Measurements from ENCODE around the gene NEU2. TPM values are rescaled to one million over a fixed set of nuclear protein-coding genes. Genes with fewer than 3 reads are reported as not detected.
A peak's percentile ranks its signal among the peaks of the same experiment; 100 is the strongest.

The NEU2 gene
- total and polyA plus RNA-seq, 9 of the 15 experiments (the other 6 are each of a cell fraction or from before 2014, with no cell fraction given), result not detected

- TF ChIP-seq CREM (IDR thresholded peaks at IDR 0.05; ENCODE audit: low read depth) (no peak), POLR2AphosphoS5 (IDR thresholded peaks at IDR 0.05; ENCODE audit: control insufficient read depth, insufficient read depth, low read depth, low read length) (no peak), NFE2L1 (tag; IDR thresholded peaks at IDR 0.05; ENCODE audit: borderline replicate concordance, low read depth) (no peak), ZNF23 (CRISPR knock-in tag; IDR thresholded peaks at IDR 0.05) (no peak), EHMT2 (IDR thresholded peaks at IDR 0.05) (no peak)
Observed at GRCh38 chr2:233081232-233081730, 48.8 kb downstream of the NEU2 start (continued).

- Histone ChIP-seq H3K36me3 (ENCODE audit: control insufficient read depth, insufficient read depth, low read length) (no peaks in the 10 kb centered on the region), H3K9me3 (replicated peaks; ENCODE audit: control insufficient read depth, insufficient read depth, low read depth, low read length) (no peaks in the 10 kb centered on the region), H3K9me1 (ENCODE audit: control insufficient read depth, insufficient read depth, low read length) (no peaks in the 10 kb centered on the region), H3K9ac (ENCODE audit: insufficient read depth in 1 of 2, low read depth in 2 of 2, low read length in 2 of 2) (peak overlapping the region in 1 of 2 experiments; percentile 26; a peak in 2 of 4 replicates), H2AFZ (ENCODE audit: low read depth, low read length) (no peak overlapping the region), H3K79me2 (ENCODE audit: control insufficient read depth, insufficient read depth, low read length) (no peaks in the 10 kb centered on the region), H4K20me1 (replicated peaks; ENCODE audit: control insufficient read depth, insufficient read depth, low read length) (no peaks in the 10 kb centered on the region), H3K27me3 (ENCODE audit: control insufficient read depth in 2 of 2, insufficient read depth in 2 of 2, low read length in 2 of 2) (no peaks in the 10 kb centered on the region), H3K4me1 (replicated peaks in 1 of 2; ENCODE audit: control insufficient read depth in 2 of 2, insufficient read depth in 2 of 2, low read length in 2 of 2) (peaks cover 18 to 22% of the 10 kb centered on the region in 2 experiments), H3K4me3 (no peak overlapping the region), H3K4me2 (ENCODE audit: insufficient read depth, low read length) (no peak overlapping the region), H3K27ac (ENCODE audit: extremely low read depth, low read depth, low read length) (no peak overlapping the region)
- intact Hi-C loops (cut with micrococcal nuclease) (no loop called here), in situ Hi-C loops (cut with MboI) (no loop called here)
- ChIA-PET POLR2A (no interaction called here), CTCF (ENCODE audit: low intra/inter-chr PET ratio) (no interaction called here)
- WGBS (ENCODE audit: insufficient coverage, low coverage, missing lambda C conversion rate), result 81% methylated on average over 4 of the region's 13 CpGs
- FAIRE-seq, result no peak
- ATAC-seq, result no peak
- no peak for DNase-seq (ENCODE audit: extremely low read depth in 1 of 4, low spot score in 3 of 4)
- BruUV-seq (replicated peaks), result no TSS peak
- TF ChIP-seq NCOA6 (IDR thresholded peaks at IDR 0.05) (no peak), ETV6 (IDR thresholded peaks at IDR 0.05; ENCODE audit: borderline replicate concordance in 1 of 2, low read depth in 2 of 2, low read length in 1 of 2) (no peak), ETV6 (CRISPR knock-in tag; IDR thresholded peaks at IDR 0.05; ENCODE audit: borderline replicate concordance) (no peak), MYBL2 (IDR thresholded peaks at IDR 0.05; ENCODE audit: low read depth) (no peak), MYBL2 (CRISPR knock-in tag; IDR thresholded peaks at IDR 0.05; ENCODE audit: borderline replicate concordance) (no peak), SPI1 (IDR thresholded peaks at IDR 0.05; ENCODE audit: borderline replicate concordance, low read depth, low read length) (no peak), ATF1 (CRISPR knock-in tag; IDR thresholded peaks at IDR 0.05) (no peak), ATF1 (tag; IDR thresholded peaks at IDR 0.05) (no peak), ZBTB1 (CRISPR knock-in tag; IDR thresholded peaks at IDR 0.05; ENCODE audit: borderline replicate concordance, low read depth) (no peak), FOSL1 (tag; conservative IDR thresholded peaks at IDR 0.05) (no peak), TAF7 (tag; IDR thresholded peaks at IDR 0.05) (no peak), ATF2 (CRISPR knock-in tag; IDR thresholded peaks at IDR 0.05) (no peak), POLR2H (tag; IDR thresholded peaks at IDR 0.05; ENCODE audit: low read depth) (no peak)
Observed at GRCh38 chr2:233081731-233082221, 49.3 kb downstream of the NEU2 start.
